Germinal center (tissue), 1 donor: ENCODE results near the gene TMEM151A.
"Not testable (repeated sequence)": the region's sequence is repeated elsewhere in the genome, so short reads cannot be mapped to it uniquely, and the experiment has no call there.

Experiments used
- DNase-seq: peaks from one replicate; pipeline ENCODE4 v3.0.0; 2012; ENCODE audit warnings: mixed read lengths, low spot score

The TMEM151A gene

DNA sequence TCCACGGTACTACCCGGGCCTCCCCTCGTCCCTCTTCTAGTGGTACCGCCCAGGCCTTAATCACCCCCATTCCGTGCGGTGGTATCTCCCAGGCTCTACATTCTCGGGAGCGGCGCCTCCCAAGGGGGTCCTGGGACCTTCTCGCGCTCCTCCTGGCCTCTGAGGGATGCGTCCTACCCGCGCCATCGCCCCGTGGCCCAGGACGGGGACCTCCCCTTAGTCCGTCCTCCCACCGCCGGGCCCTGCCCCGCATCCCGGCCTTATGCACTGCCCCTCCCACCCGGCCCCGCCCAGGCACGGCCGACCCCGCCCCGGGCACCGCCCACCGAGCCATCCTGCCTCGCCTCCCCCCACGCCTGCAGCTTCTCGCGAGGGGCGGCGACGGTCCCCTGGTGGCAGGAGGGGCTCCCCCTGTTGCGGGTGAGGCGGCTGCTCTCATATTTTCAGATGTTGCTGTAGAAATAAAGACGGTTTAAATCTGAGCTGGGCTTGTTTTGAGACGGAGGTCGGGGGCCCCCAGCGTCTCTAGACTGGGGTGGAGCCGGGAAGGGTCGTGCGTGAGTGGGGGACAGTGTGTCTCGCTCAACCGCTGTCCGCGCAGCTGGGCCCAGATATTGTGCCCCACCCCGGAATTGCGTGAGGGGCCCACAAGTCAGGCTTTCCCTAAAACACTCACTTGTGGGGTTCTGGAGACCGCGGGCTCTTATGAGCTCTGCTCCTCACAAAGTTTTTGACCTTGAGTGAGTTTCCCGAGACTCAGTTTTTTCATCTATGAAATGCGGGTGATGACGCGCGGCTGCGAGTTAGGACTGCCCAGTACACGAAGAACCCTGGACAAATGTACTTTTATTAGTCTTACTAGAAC lies 24.1 kb upstream of the TMEM151A start:
- peak; percentile 88 for DNase-seq

DNA sequence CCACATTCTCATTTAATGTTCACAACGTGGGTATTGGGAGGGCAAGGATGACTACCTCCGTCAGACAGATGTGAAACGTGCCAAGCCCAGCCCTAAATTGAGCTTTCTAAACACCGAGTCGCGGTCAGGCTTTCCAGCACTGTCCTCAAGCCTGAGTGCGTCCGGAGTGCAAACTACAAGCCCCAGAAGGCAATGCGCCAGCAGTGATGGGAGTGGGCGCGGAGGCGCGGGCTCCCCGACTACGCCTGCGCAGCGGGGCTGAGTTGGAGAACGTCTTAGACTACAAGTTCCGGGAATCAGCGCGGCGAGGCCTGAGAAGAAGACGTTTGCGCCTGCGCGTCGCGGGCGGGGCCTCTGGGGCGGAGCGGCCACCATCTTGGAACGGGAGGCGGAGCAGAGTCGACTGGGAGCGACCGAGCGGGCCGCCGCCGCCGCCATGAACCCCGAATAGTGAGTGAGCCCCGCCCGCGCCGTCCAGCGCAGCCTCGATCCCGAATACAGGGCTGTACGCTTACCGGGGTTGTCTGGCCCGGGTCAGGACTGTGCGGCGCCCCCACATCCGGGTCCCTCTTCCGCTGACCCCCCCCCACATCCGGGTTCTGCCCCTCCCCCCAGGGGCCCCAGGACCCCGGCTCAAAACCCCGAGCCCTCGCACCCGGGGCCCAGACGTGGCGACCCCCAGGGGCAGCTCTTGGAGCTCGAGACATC lies 23.3 kb upstream of the TMEM151A start, which contains the start of gene RAB1B:
TSS of gene RAB1B (plus strand) at position 396 of the 708 bp plus-strand sequence. CDS start at position 437, 41 bp downstream.
- peak; percentile 97 for DNase-seq

DNA sequence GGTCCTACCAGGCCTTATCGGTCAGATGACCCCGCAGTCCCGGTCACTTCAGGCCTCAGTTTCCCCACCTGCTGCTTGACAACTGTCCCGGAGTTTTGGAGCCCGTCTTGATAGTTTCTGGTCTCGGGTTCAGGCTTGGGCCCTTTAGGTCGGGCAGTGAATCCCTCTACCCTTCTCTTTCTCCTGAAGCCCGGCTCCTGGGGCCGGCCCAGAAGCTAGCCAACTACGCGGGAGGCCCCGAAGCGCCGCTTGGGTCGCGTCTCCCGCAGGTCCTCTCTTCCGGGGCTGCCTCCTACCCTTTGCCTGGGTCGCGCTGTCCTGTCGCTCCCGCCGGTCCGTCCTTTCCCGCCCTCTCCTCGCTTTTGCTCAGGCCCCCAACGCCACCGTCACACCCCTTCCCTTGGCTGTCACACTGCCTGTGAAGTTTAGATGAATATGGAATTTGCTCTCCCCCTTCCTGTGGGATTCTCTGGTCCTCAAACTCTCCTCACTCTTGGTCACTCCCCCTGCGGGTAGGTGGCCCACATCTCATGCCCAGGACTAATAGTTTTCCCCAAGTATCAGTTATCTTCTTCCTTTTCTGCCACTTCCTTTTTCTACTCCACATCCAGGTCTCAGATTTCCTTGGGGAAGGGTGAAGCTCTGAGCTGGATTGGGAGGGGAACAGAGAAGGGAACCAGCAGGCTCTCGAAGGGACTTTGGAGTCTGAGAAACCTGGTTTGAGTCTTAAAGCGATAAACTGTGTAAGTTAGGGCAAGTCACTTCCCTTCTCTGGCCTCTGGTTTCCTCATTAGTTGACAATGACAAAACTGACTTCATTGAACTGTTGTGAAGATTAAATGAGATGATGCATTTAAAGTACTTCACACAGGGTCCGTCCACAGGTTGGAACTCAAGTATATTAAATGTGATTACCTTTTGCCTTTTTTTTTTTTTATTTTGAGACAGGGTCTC lies 22.5 kb upstream of the TMEM151A start:
- DNase-seq = peak; percentile 33

DNA sequence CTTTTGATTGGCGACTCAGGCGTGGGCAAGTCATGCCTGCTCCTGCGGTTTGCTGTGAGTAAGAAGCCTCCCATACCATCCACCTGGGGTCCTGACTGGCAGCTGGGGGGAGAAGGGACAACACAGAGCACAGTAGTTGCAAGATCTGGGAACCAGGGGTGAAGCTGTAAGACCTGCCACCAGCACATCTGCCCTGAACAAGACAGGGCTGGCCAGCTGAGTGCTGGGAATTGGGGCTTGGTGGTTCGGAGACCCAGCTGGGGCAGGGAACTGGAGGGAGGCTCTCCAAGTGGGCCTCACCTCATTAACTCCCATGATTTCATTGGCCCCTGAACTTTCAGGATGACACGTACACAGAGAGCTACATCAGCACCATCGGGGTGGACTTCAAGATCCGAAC lies 19.9 kb upstream of the TMEM151A start:
- no peak for DNase-seq

DNA sequence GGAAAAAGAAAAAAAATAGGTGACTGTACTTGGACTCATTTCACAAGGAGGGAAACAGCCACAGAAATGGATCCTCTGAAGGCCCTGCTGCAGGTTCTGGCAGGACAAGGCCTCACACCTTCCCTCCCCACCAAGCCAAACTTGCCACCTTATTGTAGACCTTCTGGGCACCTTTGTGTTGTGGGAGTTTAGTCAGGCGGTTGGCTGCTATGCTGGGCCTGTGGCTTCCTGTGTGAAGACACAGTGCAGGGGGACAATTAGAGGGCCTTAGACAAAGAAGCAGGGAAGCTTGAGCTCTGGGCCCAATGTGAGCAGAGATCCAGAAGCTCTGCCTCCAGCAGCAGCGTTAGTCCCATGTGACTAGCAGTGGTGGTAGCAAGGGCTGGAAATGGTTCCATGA lies 19.1 kb upstream of the TMEM151A start:
- DNase-seq = no peak

DNA sequence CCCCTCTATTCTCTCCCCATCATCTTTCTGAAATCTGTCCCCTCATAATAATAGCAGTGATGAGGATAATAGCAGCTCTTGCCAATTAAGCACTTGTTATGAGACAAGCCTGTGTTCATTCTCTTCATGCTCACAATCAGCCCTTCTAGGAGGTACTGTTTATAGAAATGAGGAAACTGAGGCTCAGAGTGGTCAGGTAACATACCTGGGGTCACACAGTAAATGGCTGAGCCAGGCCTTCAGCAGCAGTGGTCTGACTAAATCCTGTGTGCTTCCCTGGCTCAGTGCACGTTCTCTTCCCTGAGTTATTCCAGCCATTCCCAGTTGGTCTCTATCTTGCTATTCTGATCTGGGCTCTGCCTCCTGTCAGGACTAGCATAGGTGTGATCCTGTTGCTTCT lies 17.5 kb upstream of the TMEM151A start:
- DNase-seq = no peak

DNA sequence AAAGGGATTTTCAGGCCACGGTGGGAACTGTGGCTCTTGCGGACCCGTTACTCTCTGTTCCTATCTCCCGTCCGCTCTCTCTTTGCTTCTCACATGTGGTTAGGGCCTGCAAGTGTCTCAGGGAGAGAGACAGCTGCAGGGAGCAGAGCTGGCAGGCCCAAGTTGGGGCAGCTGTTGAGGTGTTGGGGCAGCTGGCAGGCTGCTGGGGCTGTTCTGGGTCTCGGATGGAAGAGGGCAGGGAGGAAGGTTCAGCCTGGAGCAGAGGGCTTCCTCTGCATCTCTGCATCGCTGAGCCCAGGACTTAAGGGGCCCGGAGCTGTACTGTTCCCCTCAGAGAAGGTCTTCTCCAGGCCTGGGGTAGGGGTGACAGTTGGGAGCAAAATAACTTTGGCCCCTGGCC lies 16.3 kb upstream of the TMEM151A start:
- DNase-seq = no peak

DNA sequence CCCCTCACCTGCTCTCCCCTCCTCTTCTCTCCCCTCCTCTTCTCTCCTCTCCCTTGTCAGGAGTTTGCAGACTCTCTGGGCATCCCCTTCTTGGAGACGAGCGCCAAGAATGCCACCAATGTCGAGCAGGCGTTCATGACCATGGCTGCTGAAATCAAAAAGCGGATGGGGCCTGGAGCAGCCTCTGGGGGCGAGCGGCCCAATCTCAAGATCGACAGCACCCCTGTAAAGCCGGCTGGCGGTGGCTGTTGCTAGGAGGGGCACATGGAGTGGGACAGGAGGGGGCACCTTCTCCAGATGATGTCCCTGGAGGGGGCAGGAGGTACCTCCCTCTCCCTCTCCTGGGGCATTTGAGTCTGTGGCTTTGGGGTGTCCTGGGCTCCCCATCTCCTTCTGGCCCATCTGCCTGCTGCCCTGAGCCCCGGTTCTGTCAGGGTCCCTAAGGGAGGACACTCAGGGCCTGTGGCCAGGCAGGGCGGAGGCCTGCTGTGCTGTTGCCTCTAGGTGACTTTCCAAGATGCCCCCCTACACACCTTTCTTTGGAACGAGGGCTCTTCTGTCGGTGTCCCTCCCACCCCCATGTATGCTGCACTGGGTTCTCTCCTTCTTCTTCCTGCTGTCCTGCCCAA lies 15.6 kb upstream of the TMEM151A start:
- no peak for DNase-seq

DNA sequence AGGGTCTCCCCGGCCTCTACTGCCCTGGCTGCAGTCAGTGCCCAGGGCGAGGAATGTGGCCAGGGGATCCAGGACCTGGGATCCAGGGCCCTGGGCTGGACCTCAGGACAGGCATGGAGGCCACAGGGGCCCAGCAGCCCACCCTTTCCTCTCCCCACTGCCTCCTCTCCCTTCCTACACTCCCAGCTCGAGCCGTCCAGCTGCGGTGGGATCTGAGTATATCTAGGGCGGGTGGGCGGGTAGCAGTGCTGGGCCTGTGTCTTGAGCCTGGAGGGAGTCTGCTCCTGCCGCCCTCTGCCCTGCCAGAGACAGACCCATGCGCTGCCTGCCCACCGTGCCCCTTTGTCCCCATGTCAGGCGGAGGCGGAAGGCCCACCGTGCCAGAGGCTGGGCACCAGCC lies 15.1 kb upstream of the TMEM151A start:
- DNase-seq = not testable (repeated sequence)

DNA sequence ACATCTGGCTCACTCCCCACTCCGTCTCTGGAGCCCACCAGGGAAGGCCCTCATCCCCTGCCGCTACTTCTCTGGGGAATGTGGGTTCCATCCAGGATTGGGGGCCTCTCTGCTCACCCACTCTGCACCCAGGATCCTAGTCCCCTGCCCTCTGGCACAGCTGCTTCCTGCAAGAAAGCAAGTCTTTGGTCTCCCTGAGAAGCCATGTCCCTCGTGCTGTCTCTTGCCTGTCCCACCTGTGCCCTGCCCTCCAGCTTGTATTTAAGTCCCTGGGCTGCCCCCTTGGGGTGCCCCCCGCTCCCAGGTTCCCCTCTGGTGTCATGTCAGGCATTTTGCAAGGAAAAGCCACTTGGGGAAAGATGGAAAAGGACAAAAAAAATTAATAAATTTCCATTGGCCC lies 14.6 kb upstream of the TMEM151A start:
- DNase-seq = not testable (repeated sequence)

DNA sequence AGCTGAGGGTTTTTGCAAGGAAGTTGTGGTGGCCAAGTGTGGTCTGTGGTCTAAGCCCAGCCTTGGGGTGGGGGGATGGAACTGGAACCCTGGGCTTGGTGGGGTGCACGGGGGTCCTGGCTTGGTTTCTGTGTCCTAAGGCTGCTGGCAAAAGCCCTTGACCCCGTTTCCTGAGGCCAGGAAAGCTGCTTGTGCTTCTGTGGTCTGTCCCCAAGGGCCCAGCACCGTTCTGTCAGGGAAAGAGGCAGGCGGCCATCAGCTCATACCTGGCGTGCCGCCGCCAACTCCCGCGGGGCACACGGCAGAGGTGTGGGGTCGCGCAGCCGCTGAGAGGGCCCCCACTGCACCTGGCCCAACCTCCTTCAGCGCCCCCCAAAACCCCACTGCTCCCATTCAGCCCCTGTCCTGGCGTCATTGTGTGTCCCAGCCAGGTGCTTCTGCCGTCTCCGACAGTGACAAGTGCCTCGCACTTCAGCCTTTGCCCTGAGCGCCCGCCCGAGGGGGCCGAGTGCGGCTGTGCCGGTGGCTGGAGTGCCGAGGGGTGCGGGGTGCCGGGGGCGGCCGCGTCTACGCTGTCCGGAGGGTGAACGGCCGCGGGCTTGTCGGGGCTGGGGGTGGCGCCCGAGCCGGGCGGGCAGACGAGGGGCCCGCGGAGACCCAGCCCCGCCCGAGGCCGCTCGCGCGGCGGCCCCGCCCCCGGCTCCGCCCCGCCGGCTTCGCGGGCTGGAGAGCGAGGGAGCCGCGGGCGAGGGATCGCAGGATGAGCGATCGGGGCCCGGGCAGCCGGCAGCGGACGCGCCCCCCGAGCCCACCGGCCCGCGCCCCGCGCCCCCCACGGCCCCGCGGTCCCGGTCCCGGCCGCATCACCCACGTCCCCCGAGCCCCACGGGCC lies 14.0 kb upstream of the TMEM151A start, which contains the start of gene CNIH2:
TSS of gene CNIH2 (plus strand) at position 705 of the 892 bp plus-strand sequence. CDS start 282 bp downstream, outside the sequence.
- peak; percentile 59 for DNase-seq

DNA sequence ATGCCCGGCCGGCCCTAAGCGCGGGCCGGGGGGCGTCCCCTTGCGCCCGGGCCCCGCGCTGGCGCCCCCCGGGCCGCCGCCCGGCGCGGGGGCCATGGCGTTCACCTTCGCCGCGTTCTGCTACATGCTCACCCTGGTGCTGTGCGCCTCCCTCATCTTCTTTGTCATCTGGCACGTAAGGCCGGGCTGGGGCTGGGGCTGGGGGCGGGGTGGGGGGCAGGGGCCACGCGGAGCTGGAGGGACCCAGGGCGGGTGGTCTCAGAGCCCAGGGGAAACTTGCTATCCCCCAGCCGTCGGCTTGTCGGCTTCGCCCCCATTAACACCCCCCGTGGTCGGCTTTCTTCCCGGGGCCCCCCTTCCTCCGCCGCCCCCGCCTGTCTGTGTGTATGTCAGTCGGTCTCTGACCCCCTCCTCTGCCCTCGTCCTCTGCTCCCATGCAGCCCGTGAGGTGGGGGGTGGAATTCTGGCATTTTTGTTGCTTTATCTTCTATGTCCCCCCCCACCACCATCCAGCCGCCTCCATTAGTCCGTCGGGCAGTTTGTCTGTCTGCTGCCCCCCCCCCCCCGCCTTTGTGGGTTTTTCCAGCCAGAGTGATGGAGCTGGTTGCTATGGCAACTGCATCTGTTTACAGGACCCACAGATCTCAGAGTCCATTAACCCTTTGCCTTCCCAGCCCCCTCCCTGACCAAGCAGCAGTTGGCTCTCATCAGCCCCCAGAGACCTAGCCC lies 13.2 kb upstream of the TMEM151A start:
- no peak for DNase-seq

DNA sequence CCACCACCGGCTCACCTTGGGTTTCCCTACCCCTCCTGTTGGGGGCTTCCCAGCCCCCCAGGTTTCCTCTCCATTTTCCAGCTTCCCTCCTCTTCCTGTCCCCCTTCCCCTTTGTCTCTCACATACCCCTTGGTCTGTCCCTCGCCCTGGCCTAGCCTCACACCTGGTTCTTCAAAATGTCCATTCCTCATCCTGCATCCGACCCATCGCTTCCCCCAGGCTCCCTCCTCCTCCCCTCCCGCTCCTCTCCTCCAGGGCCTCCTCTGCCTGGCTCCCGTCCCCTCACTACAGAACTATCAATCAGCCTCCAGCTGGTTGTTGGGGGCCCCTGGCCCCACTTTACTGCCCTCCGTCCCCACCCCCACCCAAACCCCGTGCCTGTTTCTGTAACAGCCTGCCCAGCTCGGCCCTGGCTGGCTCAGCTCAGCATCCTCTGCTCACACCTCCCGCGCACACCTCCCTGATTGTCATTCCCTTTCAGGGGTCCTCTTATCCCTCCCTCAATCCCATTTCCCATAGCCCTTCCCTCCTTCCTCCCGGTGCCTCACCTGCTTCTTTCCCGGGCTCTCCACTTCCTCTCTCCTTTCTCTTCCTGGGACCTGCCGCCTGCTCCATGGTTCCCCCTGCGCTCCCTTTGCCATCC lies 12.5 kb upstream of the TMEM151A start:
- no peak for DNase-seq

DNA sequence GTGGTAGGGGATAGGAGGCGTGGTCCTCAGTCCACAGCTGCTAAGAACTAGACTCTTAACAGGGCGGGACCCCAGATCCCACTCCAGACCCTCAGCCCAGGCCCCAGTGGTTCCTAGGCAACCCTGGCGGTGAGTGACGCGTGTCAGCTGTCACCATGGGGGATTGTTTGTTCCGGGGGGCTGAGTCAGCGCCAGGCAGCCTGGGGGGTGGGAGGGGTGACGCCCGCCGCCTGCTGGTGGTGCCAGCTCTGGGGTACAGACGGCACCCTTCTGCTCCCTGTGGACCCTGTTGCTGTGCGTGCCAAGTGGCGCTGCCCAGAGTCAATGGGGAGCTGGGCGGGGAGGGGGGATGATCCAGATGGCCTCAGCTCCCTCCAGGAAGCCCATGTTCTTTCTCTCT lies 11.3 kb upstream of the TMEM151A start:
- no peak for DNase-seq

DNA sequence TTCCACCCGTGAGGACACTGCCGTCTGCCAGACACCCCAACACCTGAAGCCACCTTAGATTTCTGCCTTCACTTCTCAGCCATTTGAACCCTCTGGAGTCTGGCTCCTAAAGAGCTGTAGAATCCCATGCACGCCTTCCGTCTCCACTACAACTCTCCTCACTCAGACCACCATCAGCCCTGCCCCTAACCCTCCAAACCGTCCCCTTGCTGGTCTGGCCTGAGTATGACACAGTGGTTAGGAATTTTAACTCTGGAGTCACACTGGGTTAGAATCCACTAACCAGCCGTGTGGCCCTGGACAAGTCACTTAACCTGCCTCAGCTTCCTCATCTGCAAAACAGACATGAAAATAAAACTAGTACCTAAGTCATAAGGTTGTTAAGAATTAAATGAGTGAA lies 10.7 kb upstream of the TMEM151A start:
- DNase-seq = no peak

DNA sequence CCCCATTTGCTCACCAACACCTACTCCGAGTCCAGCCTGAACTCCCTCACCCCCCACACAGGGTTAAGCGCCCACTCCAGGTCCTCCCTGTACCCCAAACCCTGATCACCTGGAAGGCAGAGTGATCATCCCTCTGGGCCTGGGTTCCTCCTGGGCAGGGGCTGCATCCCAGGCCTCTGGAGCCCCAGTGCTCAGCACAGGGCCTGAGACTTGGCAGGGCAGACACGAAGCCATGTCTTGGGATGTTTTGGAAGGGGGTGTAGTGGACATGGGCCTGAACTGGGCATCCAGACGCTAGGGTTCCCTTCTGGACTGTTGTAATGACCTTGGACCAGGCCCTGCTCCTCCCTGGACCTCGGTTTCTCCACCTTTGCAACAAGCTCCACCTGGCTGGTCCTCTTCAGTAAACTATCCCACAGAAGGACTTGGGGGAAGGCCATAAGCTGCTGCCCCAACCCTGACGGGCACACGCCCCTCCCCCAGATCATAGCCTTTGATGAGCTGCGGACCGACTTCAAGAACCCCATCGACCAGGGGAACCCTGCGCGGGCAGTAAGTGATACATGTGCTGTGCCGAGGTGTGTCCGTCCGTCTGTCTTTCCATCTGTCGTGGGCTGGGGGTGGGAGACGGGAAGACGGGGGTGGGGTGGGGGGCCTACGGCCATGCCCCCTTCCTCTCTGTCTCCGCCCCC lies 9.8 kb upstream of the TMEM151A start:
- DNase-seq = no peak

DNA sequence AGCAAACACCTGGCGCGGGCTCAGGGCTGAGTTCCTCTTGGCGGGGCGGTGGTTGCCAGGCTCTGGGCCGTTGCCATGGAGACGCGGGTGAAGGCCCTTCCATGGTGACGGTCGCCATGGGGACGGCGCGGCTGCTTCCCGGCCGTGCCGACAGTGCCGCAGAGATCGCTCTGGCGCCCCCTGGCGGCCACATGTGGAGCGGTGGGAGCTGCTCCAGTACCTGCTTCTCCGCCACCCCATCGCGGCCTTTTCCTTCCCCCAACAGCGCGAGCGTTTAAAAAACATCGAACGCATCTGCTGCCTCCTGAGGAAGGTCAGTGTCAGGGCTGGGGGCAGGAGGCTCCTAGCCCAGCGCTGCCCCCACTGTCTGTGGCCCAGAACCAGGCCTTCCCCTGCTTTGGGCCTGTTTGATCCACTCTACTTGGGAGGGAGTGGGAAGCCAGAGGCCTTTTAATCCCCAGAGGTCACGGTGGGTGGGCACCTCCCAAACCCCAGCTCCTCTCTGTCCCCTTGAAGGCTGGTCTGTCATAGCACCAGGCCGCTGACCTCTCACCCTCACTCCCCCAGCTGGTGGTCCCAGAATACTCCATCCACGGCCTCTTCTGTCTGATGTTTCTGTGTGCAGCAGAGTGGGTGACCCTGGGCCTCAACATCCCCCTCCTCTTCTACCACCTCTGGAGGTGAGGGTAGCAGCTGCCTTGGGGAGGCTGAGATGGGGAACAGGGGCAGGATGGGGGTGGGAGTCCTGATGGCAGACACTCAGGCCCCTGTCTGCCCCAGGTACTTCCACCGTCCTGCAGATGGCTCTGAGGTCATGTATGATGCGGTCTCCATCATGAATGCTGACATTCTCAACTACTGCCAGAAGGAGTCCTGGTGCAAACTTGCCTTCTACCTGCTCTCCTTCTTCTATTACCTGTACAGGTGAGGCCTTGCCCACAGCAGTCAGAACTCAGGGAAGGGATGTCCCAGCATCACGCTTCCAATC lies 8.9 kb upstream of the TMEM151A start:
- DNase-seq = peak; percentile 97
